ENCODE measurements around the gene SMCO3.

Gene SMCO3

GRCh38 chr12:14803830-14804160, 10.2 kb downstream of the SMCO3 start (continued):
- TF ChIP-seq GLIS2 (tag by site-specific recombination; IDR thresholded peaks at IDR 0.05), result no peak
- no peak for TF ChIP-seq ZFP41 (tag by site-specific recombination; IDR thresholded peaks at IDR 0.05; ENCODE audit: borderline replicate concordance)

- Histone ChIP-seq H3K36me3 (ENCODE audit: control insufficient read depth in 2 of 2, insufficient read depth in 1 of 2, low read length in 2 of 2) (peaks cover 19 to 22% of the 10 kb centered on the region in 2 experiments; a peak in 2 of 3 replicates), H3K27ac (ENCODE audit: extremely low read depth, low read depth, low read length) (peak within 1 kb of the TSS; percentile 87), H3K9me3 (ENCODE audit: control insufficient read depth, insufficient read depth, low read depth, low read length) (no peaks in the 10 kb centered on the region), H3K4me3 (ENCODE audit: low read depth, low read length) (peak within 1 kb of the TSS; percentile 53), H3K4me1 (ENCODE audit: control insufficient read depth, insufficient read depth, low read length) (peaks cover 2% of the 10 kb centered on the region; the same call in 1 of the 2 replicates)
- POLR2A ChIA-PET, result interaction anchor here (0.5 to 3.0 kb wide), 11 partner anchors 10 to 546 kb away, joined by 3 to 32 read pairs (median 4); partner anchors contain the start of gene SMCO3
- CTCF ChIA-PET, result interaction anchor here (0.6 to 1.7 kb wide), 4 partner anchors 24 to 44 kb away, joined by 3 to 8 read pairs (median 4); no protein-coding TSS in a partner anchor
- TF ChIP-seq ZNF398 (tag by site-specific recombination; IDR thresholded peaks at IDR 0.05), result no peak
- no peak for TF ChIP-seq ZNF174 (tag by site-specific recombination; IDR thresholded peaks at IDR 0.05)
- no peak for TF ChIP-seq KLF7 (tag by site-specific recombination; IDR thresholded peaks at IDR 0.05; ENCODE audit: borderline replicate concordance)
- TF ChIP-seq, protein P1, sequence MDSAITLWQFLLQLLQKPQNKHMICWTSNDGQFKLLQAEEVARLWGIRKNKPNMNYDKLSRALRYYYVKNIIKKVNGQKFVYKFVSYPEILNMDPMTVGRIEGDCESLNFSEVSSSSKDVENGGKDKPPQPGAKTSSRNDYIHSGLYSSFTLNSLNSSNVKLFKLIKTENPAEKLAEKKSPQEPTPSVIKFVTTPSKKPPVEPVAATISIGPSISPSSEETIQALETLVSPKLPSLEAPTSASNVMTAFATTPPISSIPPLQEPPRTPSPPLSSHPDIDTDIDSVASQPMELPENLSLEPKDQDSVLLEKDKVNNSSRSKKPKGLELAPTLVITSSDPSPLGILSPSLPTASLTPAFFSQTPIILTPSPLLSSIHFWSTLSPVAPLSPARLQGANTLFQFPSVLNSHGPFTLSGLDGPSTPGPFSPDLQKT (IDR thresholded peaks at IDR 0.05; ENCODE audit: borderline replicate concordance, low read depth, low read length), result no peak
- peak; percentile 81 for TF ChIP-seq ZXDB (tag by site-specific recombination; IDR thresholded peaks at IDR 0.05)
- TF ChIP-seq ZNF596 (tag by site-specific recombination; IDR thresholded peaks at IDR 0.05), result no peak
- peak; percentile 73 for TF ChIP-seq ZNF2 (tag by site-specific recombination; IDR thresholded peaks at IDR 0.05)
- 0 out of 2 replicates have a peak, but pooled peaks have one; percentile 36 for TF ChIP-seq ZBTB7A (tag by site-specific recombination; IDR thresholded peaks at IDR 0.05; ENCODE audit: low read depth)
- TF ChIP-seq FEZF1 (tag by site-specific recombination; IDR thresholded peaks at IDR 0.05), result no peak
- peak; percentile 42 for TF ChIP-seq ZNF335 (tag by site-specific recombination; conservative IDR thresholded peaks at IDR 0.05)
- 0 out of 2 replicates have a peak, but pooled peaks have one; percentile 46 for TF ChIP-seq ATF2 (tag by site-specific recombination; IDR thresholded peaks at IDR 0.05; ENCODE audit: low read depth)
- TF ChIP-seq ZNF549 (tag by site-specific recombination; IDR thresholded peaks at IDR 0.05), result no peak
- TF ChIP-seq ZNF37A (tag by site-specific recombination; IDR thresholded peaks at IDR 0.05), result no peak
- peak; percentile 59; the same call in 1 of the 2 replicates for TF ChIP-seq ZNF501 (tag by site-specific recombination; IDR thresholded peaks at IDR 0.05)
- TF ChIP-seq ZNF16 (tag by site-specific recombination; IDR thresholded peaks at IDR 0.05; ENCODE audit: low read depth), result no peak
- TF ChIP-seq YY1 (tag by site-specific recombination; IDR thresholded peaks at IDR 0.05), result peak; percentile 90
- no peak for TF ChIP-seq ZNF426 (tag by site-specific recombination; IDR thresholded peaks at IDR 0.05)
- no peak for TF ChIP-seq OVOL3 (tag by site-specific recombination; IDR thresholded peaks at IDR 0.05)
- no peak for TF ChIP-seq ZNF223 (tag by site-specific recombination; IDR thresholded peaks at IDR 0.05)
- no peak for TF ChIP-seq ZNF248 (tag by site-specific recombination; IDR thresholded peaks at IDR 0.05)
- 0 out of 2 replicates have a peak, but pooled peaks have one; percentile 34 for TF ChIP-seq ZSCAN30 (tag by site-specific recombination; IDR thresholded peaks at IDR 0.05)
- 0 out of 2 replicates have a peak, but pooled peaks have one; percentile 14 for TF ChIP-seq ZNF660 (tag by site-specific recombination; IDR thresholded peaks at IDR 0.05)
- no peak for TF ChIP-seq ZNF202 (tag by site-specific recombination; IDR thresholded peaks at IDR 0.05; ENCODE audit: borderline replicate concordance)
- peak; percentile 68 for TF ChIP-seq ZNF518A (tag by site-specific recombination; conservative IDR thresholded peaks at IDR 0.05; ENCODE audit: low read depth)
- TF ChIP-seq ZNF416 (tag by site-specific recombination; IDR thresholded peaks at IDR 0.05), result no peak
Measured at GRCh38 chr12:14803011-14803829, 10.8 kb downstream of the SMCO3 start, which contains the start of the genes C12orf60 and WBP11. TSS of gene C12orf60 (plus strand) at chr12:14803670. CDS start at chr12:14822936, 19,266 bp downstream. TSS of gene WBP11 (minus strand) at chr12:14803478. CDS start at chr12:14801383, 2,095 bp downstream.

Measured in HEK293 (cell line).